ENCODE data around the gene CHCHD6.

- TF ChIP-seq CTCF (IDR thresholded peaks at IDR 0.05) = no peak
- TF ChIP-seq POLR2A (IDR thresholded peaks at IDR 0.05) = no peak
Observed at GRCh38 chr3:126749931-126750755, 46.1 kb downstream of the CHCHD6 start.
